ENCODE data around the gene RABGAP1L. TPM values are rescaled to one million over a fixed set of nuclear protein-coding genes. Genes with fewer than 3 reads are reported as not detected.

RABGAP1L gene
- total and polyA plus RNA-seq, 2 of the 8 experiments (the other 6 are each of a cell fraction or from before 2014, with no cell fraction given), result 33.3 to 156 TPM

- H3K27ac ChIP-seq (ENCODE audit: low read depth, low read length), result no peak overlapping the region
- ChIA-PET POLR2A (ENCODE audit: partially characterized antibody) (no interaction called here), CTCF (ENCODE audit: partially characterized antibody) (no interaction called here)
- TF ChIP-seq KDM4A (IDR thresholded peaks at IDR 0.05; ENCODE audit: low read depth, low read length, severe bottlenecking) (no peak), TAF7 (optimal IDR thresholded peaks at IDR 0.05; ENCODE audit: borderline replicate concordance, low read depth, low read length) (no peak), CHD2 (IDR thresholded peaks at IDR 0.05; ENCODE audit: low read length) (no peak)
- H4K20me1 ChIP-seq (replicated peaks in 1 of 2; ENCODE audit: control insufficient read depth in 1 of 2, insufficient read depth in 2 of 2, low read length in 2 of 2), result no peaks in the 10 kb centered on the region
- no peaks in the 10 kb centered on the region for H3K27me3 ChIP-seq (replicated peaks in 1 of 4; ENCODE audit: control insufficient read depth in 3 of 4, extremely low read depth in 1 of 4, insufficient read depth in 3 of 4, low read length in 3 of 4)
- H3K9ac ChIP-seq (replicated peaks in 1 of 4; ENCODE audit: extremely low read depth in 1 of 4, low read depth in 3 of 4, low read length in 3 of 4), result no peak overlapping the region
- no peaks in the 10 kb centered on the region; a peak in 2 of 8 replicates for H3K36me3 ChIP-seq (ENCODE audit: control insufficient read depth in 2 of 4, insufficient read depth in 4 of 4, low read length in 3 of 4)
- no peak overlapping the region for H4K91ac ChIP-seq (replicated peaks; ENCODE audit: insufficient read length, low read length)
- H2BK120ac ChIP-seq (replicated peaks; ENCODE audit: low read depth, low read length), result no peak overlapping the region
- no peak for FAIRE-seq
- H4K8ac ChIP-seq (ENCODE audit: extremely low read depth, insufficient read depth, low read length), result no peak overlapping the region
- no peak overlapping the region for H4K5ac ChIP-seq (ENCODE audit: insufficient read length, low read depth, low read length)
- 93% methylated on average over 3 of the region's 3 CpGs; no CpG with 5 or more reads in 1 of the 2 experiments for WGBS, 2 experiments (ENCODE audit: extremely low coverage in 1 of 2, insufficient coverage in 1 of 2, insufficient read length in 1 of 2, insufficient replicate concordance in 2 of 2, low coverage in 1 of 2, low lambda C conversion rate in 2 of 2, missing lambda C conversion rate in 1 of 2)
- no peak for DNase-seq (ENCODE audit: low read depth in 1 of 2, low spot score in 2 of 2)
- no peak overlapping the region for H3K56ac ChIP-seq (replicated peaks; ENCODE audit: insufficient read length, low read depth, low read length)
- no peak overlapping the region for H2BK5ac ChIP-seq (ENCODE audit: low read depth, low read length)
- H2BK12ac ChIP-seq (ENCODE audit: low read depth, low read length), result no peak overlapping the region
- H3K4me2 ChIP-seq (ENCODE audit: insufficient read depth in 1 of 2, low read depth in 2 of 2, low read length in 2 of 2), result no peak overlapping the region
- H3K79me2 ChIP-seq (ENCODE audit: control insufficient read depth in 1 of 2, insufficient read depth in 2 of 2, low read length in 2 of 2), result no peaks in the 10 kb centered on the region
- no peak overlapping the region for H2AK5ac ChIP-seq (ENCODE audit: low read depth, low read length)
- H3K79me1 ChIP-seq (ENCODE audit: low read depth, low read length), result no peaks in the 10 kb centered on the region
- H3K23me2 ChIP-seq (ENCODE audit: low read depth, low read length), result no peaks in the 10 kb centered on the region
- no peak overlapping the region for H2BK15ac ChIP-seq (ENCODE audit: low read length)
- H3K18ac ChIP-seq (ENCODE audit: extremely low read depth, low read length), result no peak overlapping the region
- H3K4ac ChIP-seq (replicated peaks; ENCODE audit: insufficient read length, low read depth, low read length), result no peak overlapping the region
- peaks cover 9 to 15% of the 10 kb centered on the region in 2 experiments for H3K9me3 ChIP-seq (ENCODE audit: insufficient read depth in 2 of 2, low read depth in 1 of 2, low read length in 1 of 2)
- no peak overlapping the region for H2AFZ ChIP-seq (ENCODE audit: low read length)
- H3K23ac ChIP-seq (ENCODE audit: insufficient read length), result no peak overlapping the region
- H3K4me3 ChIP-seq (ENCODE audit: extremely low read depth in 1 of 4, insufficient read depth in 2 of 4, low read depth in 3 of 4, low read length in 4 of 4), result no peak overlapping the region
- H2BK20ac ChIP-seq (ENCODE audit: low read length), result no peak overlapping the region
- H3K14ac ChIP-seq (ENCODE audit: insufficient read length), result no peak overlapping the region
- H3K4me1 ChIP-seq (replicated peaks in 1 of 4; ENCODE audit: control insufficient read depth in 3 of 4, insufficient read depth in 4 of 4, low read length in 3 of 4), result no peaks in the 10 kb centered on the region
Measured at GRCh38 chr1:174326278-174326677, 167.0 kb downstream of the RABGAP1L start.

All from H1 (cell line).